OCI-LY3 (cell line): ENCODE data around the gene STK32A.

Experiments
- EZH2phosphoT487 ChIP-seq: fragments of 200-600 bp; shearing (Covaris generic); IDR thresholded peaks from 2 replicates; pipeline ENCODE4 v1.6.1; 2018; ENCODE audit warnings: antibody characterized with exemption, mixed run types, low read depth
- TF ChIP-seq, protein P1 (sequence below): fragments of 200-600, 300-600 bp; sonication (generic); IDR thresholded peaks from 2 replicates; pipeline ENCODE4 v1.5.1; 2014; ENCODE audit warnings: antibody characterized with exemption, low read length, low read depth

DNA sequence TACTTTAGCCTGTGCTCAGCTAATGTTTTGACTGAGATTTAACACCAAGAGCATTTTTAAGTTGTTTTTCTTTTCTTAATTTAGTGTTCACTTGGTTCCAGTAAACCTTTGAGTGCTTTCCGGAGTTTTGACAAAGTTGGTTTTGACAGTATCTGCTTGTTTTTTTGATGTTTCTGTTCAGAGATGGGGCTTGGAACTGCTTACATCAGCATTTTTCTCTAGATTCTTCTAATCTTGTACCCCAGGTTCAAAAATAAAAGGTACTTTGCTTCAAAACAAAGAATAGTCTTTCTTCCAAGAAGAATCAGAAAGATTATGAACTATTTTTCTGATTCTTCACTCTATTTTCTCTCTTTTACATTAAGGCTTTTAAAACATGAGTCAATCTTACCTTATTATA lies 142.9 kb downstream of the STK32A start:
- TF ChIP-seq, protein P1, sequence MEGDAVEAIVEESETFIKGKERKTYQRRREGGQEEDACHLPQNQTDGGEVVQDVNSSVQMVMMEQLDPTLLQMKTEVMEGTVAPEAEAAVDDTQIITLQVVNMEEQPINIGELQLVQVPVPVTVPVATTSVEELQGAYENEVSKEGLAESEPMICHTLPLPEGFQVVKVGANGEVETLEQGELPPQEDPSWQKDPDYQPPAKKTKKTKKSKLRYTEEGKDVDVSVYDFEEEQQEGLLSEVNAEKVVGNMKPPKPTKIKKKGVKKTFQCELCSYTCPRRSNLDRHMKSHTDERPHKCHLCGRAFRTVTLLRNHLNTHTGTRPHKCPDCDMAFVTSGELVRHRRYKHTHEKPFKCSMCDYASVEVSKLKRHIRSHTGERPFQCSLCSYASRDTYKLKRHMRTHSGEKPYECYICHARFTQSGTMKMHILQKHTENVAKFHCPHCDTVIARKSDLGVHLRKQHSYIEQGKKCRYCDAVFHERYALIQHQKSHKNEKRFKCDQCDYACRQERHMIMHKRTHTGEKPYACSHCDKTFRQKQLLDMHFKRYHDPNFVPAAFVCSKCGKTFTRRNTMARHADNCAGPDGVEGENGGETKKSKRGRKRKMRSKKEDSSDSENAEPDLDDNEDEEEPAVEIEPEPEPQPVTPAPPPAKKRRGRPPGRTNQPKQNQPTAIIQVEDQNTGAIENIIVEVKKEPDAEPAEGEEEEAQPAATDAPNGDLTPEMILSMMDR = no peak
- TF ChIP-seq EZH2phosphoT487 = no peak
